Thyroid gland (tissue), 4 donors: Measurements from ENCODE around the gene ABCC6. TPM values are rescaled to one million over a fixed set of nuclear protein-coding genes. Genes with fewer than 3 reads are reported as not detected.
A peak's percentile ranks its signal among the peaks of the same experiment; 100 is the strongest.
"Not testable (repeated sequence)": the region's sequence is repeated elsewhere in the genome, so short reads cannot be mapped to it uniquely, and the experiment has no call there.

Experiments used
- DNase-seq, 2 donors: peaks; one replicate each; pipeline ENCODE4 v3.0.0-alpha.2; 2019
- H3K27ac ChIP-seq, 3 donors: fragments of 200-600 bp; sonication (generic); 1 replicate in 2 of 3; 2 replicates in 1 of 3; pipeline ENCODE4 v1.5.1; 2016 to 2019; ENCODE audit warnings: mild to moderate bottlenecking in 1 of 3, moderate library complexity in 1 of 3
- H3K27me3 ChIP-seq: fragments of 200-600 bp; sonication (generic); one replicate; pipeline ENCODE4 v1.5.1; 2019
- H3K36me3 ChIP-seq, 2 donors: fragments of 200-600 bp; sonication (generic); one replicate each; pipeline ENCODE4 v1.5.1; 2016 to 2019
- H3K4me1 ChIP-seq, 2 donors: fragments of 200-600 bp; sonication (generic); one replicate each; pipeline ENCODE4 v1.5.1; 2017 to 2019
- H3K4me3 ChIP-seq, 3 donors: fragments of 200-600 bp; sonication (generic); replicated peaks in 1 of 3; 1 replicate in 2 of 3; 2 replicates in 1 of 3; pipeline ENCODE4 v1.5.1; 2016; ENCODE audit warnings: mild to moderate bottlenecking in 1 of 3
- H3K9me3 ChIP-seq: fragments of 200-600 bp; sonication (generic); one replicate; pipeline ENCODE4 v1.5.1; 2017
- WGBS, 2 donors: methylation state at CpG; one replicate each; pipeline ENCODE4 v1.1.5; 2017; 5-methylcytosine and 5-hydroxymethylcytosine counted together
- intact Hi-C: fragments of 100-400 bp; cut with DNase I; formaldehyde crosslinking; loops from one replicate; pipeline ENCODE4 v1.15.1; 2023
- total RNA-seq, 4 donors: library from RNA; depleted of rRNA; stranded (reverse); fragments of >200 nt; gene quantifications; one replicate each; pipeline ENCODE4 v1.2.3, GENCODE V29; 2016
- TF ChIP-seq, protein P1 (sequence below), 6 experiments: fragments of 200-600 bp in 3 of 6; fragments of 450-650 bp in 3 of 6; sonication (generic) in 3 of 6; IDR thresholded peaks; one replicate each; pipeline ENCODE4 v1.5.1; 2016 to 2019; ENCODE audit warnings: antibody characterized with exemption in 6 of 6, mild to moderate bottlenecking in 2 of 6, inconsistent platforms in 1 of 6, moderate library complexity in 1 of 6

ABCC6 gene
- total RNA-seq, 4 donors from 2014 or later: 4.8 to 17.7 (median 12.3) TPM

GRCh38 chr16:16213863-16214293 is 9.4 kb downstream of the ABCC6 start:
- H3K9me3 ChIP-seq, H3K36me3 ChIP-seq, H3K4me3 ChIP-seq, H3K27me3 ChIP-seq, DNase-seq, intact Hi-C loops, H3K4me1 ChIP-seq: not testable (repeated sequence)
- WGBS, 2 donors: 20 to 53% methylated on average over 2 of the region's 4 CpGs
- H3K27ac ChIP-seq: peak overlapping the region; percentile 70 to 81 (median 75)

- 81 to 91% methylated on average over 1 of the region's 1 CpG for WGBS, 2 donors
- H3K27me3 ChIP-seq, H3K9me3 ChIP-seq, H3K4me1 ChIP-seq, H3K36me3 ChIP-seq, H3K27ac ChIP-seq, H3K4me3 ChIP-seq, DNase-seq, intact Hi-C loops: not testable (repeated sequence)
Observed at GRCh38 chr16:16211404-16211803, 11.9 kb downstream of the ABCC6 start.

GRCh38 chr16:16208461-16208860 is 14.8 kb downstream of the ABCC6 start:
- H3K27me3 ChIP-seq, H3K4me3 ChIP-seq, intact Hi-C loops, H3K36me3 ChIP-seq, H3K4me1 ChIP-seq, DNase-seq, H3K9me3 ChIP-seq, H3K27ac ChIP-seq: not testable (repeated sequence)
- WGBS, 2 donors: 94% methylated on average over 8 to 12 of the region's 12 CpGs

GRCh38 chr16:16207787-16208334 is 15.4 kb downstream of the ABCC6 start:
- H3K27ac ChIP-seq, H3K9me3 ChIP-seq, H3K27me3 ChIP-seq, H3K4me1 ChIP-seq, intact Hi-C loops, DNase-seq, H3K36me3 ChIP-seq, H3K4me3 ChIP-seq: not testable (repeated sequence)
- 88 to 92% methylated on average over 6 of the region's 6 CpGs for WGBS, 2 donors

DNA sequence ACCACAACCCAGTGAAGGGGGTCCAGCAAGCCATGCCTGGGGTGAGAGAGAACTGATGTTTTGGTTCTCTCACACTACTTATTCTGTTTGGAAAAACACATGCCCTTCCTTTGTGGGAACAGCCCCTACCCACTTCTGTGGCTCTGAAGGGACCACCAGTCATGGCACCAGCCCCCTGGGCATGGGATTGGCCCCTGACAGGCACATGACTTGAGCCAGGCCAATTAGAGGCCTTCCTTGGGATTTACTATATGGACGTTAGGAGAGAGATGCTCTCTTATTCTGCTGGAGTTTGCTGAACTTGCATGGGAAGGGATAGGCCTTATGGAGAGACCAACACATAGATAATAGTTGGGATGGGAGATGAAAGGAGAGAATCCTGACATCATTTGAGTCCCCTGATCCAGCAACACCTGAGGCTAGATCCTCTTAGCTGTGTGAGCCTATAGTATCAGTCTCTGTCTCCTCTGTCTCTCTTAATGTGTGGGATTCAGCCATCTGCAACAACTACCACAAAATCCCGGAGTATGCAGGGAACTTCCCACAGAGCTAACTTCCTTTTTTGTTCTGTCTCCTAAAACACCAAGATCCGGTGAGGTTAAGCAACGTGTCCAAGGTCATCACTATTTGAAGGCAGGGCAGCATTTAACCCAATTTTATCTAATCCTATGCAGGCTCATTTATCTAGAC is 16.1 kb downstream of the ABCC6 start:
- H3K27me3 ChIP-seq, H3K4me3 ChIP-seq, H3K4me1 ChIP-seq, intact Hi-C loops, DNase-seq, H3K36me3 ChIP-seq, H3K9me3 ChIP-seq, H3K27ac ChIP-seq: not testable (repeated sequence)
- WGBS, 2 donors: 50 to 100% methylated on average over 1 of the region's 4 CpGs

DNA sequence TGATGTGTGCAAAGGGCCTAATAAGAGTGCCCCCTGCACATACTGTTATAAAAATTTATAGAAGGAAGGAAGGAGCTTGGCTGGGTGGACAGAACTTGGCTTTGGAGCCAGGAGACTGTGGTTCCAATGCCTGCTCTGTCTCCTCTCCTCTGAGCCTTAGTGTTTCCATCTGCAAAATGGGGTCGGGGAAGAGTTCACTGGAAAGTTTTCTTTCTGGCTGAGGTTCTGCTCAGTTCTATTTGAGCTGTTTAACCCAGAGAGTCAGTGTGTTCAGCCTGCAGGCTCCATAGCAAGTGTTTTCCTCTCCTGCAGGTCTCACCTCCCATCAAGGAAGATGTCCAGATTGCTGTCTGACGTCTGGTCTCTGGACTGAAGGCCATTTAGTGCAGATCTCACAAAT is 17.4 kb downstream of the ABCC6 start:
- 97 to 100% methylated on average over 2 of the region's 2 CpGs for WGBS, 2 donors
- intact Hi-C loops, H3K27ac ChIP-seq, H3K4me1 ChIP-seq, H3K27me3 ChIP-seq, DNase-seq, H3K9me3 ChIP-seq, H3K36me3 ChIP-seq, H3K4me3 ChIP-seq: not testable (repeated sequence)

- H3K36me3 ChIP-seq, H3K27me3 ChIP-seq, H3K4me3 ChIP-seq, DNase-seq, H3K4me1 ChIP-seq, H3K27ac ChIP-seq, intact Hi-C loops, H3K9me3 ChIP-seq: not testable (repeated sequence)
- WGBS, 2 donors: 80 to 87% methylated on average over 8 of the region's 8 CpGs
Observed at GRCh38 chr16:16204552-16204951, 18.7 kb downstream of the ABCC6 start.

GRCh38 chr16:16203494-16203893 is 19.8 kb downstream of the ABCC6 start:
- intact Hi-C loops, H3K4me3 ChIP-seq, H3K27me3 ChIP-seq, H3K27ac ChIP-seq, H3K36me3 ChIP-seq, H3K9me3 ChIP-seq, DNase-seq, H3K4me1 ChIP-seq: not testable (repeated sequence)
- 89 to 96% methylated on average over 4 to 6 of the region's 6 CpGs for WGBS, 2 donors

DNA sequence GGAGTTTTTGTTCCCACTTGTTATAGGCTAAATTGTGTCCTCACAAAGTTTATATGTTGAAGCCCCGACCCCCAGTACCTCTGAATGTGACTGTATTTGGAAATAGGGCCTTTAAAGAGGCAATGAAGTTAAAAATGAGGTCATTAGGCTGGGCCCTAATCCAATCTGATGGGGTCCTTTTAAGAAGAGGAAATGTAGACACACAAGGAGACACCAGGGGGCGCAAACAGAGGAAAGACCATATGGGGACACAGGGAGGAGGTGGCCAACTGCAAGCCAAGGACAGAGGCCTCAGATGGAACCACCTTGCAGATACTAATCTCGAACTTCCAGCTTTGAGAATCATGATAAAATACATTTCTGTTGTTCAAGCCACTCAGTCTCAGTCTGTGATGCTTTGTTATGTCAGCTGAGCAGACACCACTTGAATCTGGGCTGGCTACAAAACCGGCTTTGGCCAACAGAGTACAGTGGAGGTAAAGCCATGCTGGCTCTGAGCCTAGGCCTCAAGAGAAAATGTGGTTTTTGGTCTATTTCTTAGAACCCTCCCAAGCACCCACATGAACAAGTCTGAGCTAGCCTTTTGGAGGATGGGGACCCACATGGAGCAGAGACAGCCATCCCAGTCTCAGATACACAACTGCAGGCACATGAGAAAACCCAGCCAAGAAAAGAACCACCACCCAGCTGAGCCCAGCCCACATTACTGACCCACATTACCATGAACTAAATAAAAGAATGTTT is 20.7 kb downstream of the ABCC6 start:
- peak; percentile 58 to 67 for DNase-seq
- H3K36me3 ChIP-seq, intact Hi-C loops, H3K27me3 ChIP-seq, H3K9me3 ChIP-seq, H3K4me1 ChIP-seq, H3K27ac ChIP-seq, H3K4me3 ChIP-seq: not testable (repeated sequence)
- TF ChIP-seq, protein P1, sequence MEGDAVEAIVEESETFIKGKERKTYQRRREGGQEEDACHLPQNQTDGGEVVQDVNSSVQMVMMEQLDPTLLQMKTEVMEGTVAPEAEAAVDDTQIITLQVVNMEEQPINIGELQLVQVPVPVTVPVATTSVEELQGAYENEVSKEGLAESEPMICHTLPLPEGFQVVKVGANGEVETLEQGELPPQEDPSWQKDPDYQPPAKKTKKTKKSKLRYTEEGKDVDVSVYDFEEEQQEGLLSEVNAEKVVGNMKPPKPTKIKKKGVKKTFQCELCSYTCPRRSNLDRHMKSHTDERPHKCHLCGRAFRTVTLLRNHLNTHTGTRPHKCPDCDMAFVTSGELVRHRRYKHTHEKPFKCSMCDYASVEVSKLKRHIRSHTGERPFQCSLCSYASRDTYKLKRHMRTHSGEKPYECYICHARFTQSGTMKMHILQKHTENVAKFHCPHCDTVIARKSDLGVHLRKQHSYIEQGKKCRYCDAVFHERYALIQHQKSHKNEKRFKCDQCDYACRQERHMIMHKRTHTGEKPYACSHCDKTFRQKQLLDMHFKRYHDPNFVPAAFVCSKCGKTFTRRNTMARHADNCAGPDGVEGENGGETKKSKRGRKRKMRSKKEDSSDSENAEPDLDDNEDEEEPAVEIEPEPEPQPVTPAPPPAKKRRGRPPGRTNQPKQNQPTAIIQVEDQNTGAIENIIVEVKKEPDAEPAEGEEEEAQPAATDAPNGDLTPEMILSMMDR (IDR thresholded peaks at IDR 0.05): peak in 3 of 6 experiments; percentile 29 to 38 (median 37)
- 27 to 39% methylated on average over 1 to 2 of the region's 4 CpGs for WGBS, 2 donors

GRCh38 chr16:16201880-16202279 is 21.4 kb downstream of the ABCC6 start:
- H3K4me3 ChIP-seq, intact Hi-C loops: not testable (repeated sequence)
- WGBS, 2 donors: 88 to 92% methylated on average over 4 to 5 of the region's 8 CpGs

GRCh38 chr16:16200391-16200790 is 22.9 kb downstream of the ABCC6 start:
- H3K9me3 ChIP-seq, H3K4me3 ChIP-seq, DNase-seq, H3K27me3 ChIP-seq, H3K4me1 ChIP-seq, intact Hi-C loops, H3K27ac ChIP-seq, H3K36me3 ChIP-seq: not testable (repeated sequence)
- 82 to 94% methylated on average over 3 to 5 of the region's 5 CpGs for WGBS, 2 donors

More at GRCh38 chr16:16201880-16202279, 21.4 kb downstream of the ABCC6 start:
- DNase-seq, H3K36me3 ChIP-seq, H3K4me1 ChIP-seq, H3K27me3 ChIP-seq, H3K9me3 ChIP-seq, H3K27ac ChIP-seq: not testable (repeated sequence)

DNA sequence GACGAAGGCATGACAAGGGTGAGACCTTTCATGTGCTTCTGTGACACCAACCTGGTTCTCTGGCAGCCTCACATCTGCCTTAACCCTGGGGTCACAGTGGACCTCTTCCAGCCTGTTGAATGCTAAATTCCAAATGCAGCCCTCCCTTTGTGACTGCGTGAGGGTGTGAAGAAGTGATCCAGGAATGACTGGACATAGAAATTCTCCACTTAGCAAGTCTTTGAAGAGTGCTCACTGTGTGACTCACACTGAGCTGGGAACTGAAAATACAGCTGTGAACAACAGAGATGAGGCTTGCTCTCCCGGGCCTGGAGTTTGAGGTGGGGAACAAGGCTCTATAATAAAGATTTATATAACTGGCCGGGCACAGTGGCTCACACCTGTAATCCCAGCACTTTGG is 23.9 kb downstream of the ABCC6 start:
- 80 to 81% methylated on average over 4 of the region's 4 CpGs for whole genome bisulfite sequencing, 2 donors
- DNase-seq, H3K4me3 ChIP-seq, H3K27me3 ChIP-seq, H3K36me3 ChIP-seq, H3K9me3 ChIP-seq, H3K27ac ChIP-seq, H3K4me1 ChIP-seq: not testable (repeated sequence)
- intact Hi-C loops: loop anchor here (10.0 kb wide), 1 partner anchor 435 kb away; no protein-coding TSS in a partner anchor
